Stomach (tissue), 9 donors: Measurements from ENCODE around the gene KCNK10. TPM values are rescaled to one million over a fixed set of nuclear protein-coding genes. Genes with fewer than 3 reads are reported as not detected.

Experiments used
- DNase-seq, 2 donors: peaks; one replicate each; pipeline versions ENCODE4 v3.0.0 to v3.0.0-alpha.2; 2013 to 2019
- H3K27ac ChIP-seq, 5 donors: fragments of 200-600 bp in 4 of 5; sonication (generic) in 4 of 5; one replicate each; pipeline ENCODE4 v1.5.1; 2013 to 2019; ENCODE audit warnings: mild to moderate bottlenecking in 1 of 5, moderate library complexity in 1 of 5
- H3K27me3 ChIP-seq, 3 donors: fragments of 200-600 bp; sonication (generic); one replicate each; pipeline ENCODE4 v1.5.1; 2017 to 2019; ENCODE audit warnings: mixed run types in 1 of 3
- H3K36me3 ChIP-seq, 4 donors: fragments of 200-600 bp; sonication (generic); 1 replicate in 3 of 4; 2 replicates in 1 of 4; pipeline ENCODE4 v1.5.1; 2016 to 2019
- H3K4me1 ChIP-seq, 4 donors: fragments of 200-600 bp; sonication (generic); one replicate each; pipeline ENCODE4 v1.5.1; 2016 to 2019
- H3K4me3 ChIP-seq, 4 donors: fragments of 200-600 bp; sonication (generic) in 3 of 4; one replicate each; pipeline ENCODE4 v1.5.1; 2016 to 2019; ENCODE audit warnings: mild to moderate bottlenecking in 1 of 4
- H3K9me3 ChIP-seq, 4 donors: fragments of 200-600 bp; sonication (generic); one replicate each; pipeline ENCODE4 v1.5.1; 2016 to 2019
- CTCF ChIP-seq, 7 experiments: fragments of 450-650 bp in 4 of 7; fragments of 200-600 bp in 3 of 7; sonication (generic) in 3 of 7; IDR thresholded peaks; one replicate each; pipeline ENCODE4 v1.5.1; 2016 to 2019; ENCODE audit warnings: antibody characterized with exemption in 7 of 7, control low read depth in 2 of 7, mild to moderate bottlenecking in 1 of 7
- EP300 ChIP-seq: sonication (generic); formaldehyde crosslinking; IDR thresholded peaks from one replicate; pipeline ENCODE4 v1.6.1; 2017; ENCODE audit warnings: antibody characterized with exemption
- POLR2A ChIP-seq, 4 donors: fragments of 450-650 bp; IDR thresholded peaks; one replicate each; pipeline ENCODE4 v1.6.1; 2016; ENCODE audit warnings: antibody characterized with exemption in 4 of 4, control low read depth in 2 of 4, mild to moderate bottlenecking in 1 of 4, moderate library complexity in 1 of 4
- POLR2AphosphoS5 ChIP-seq, 3 donors: sonication (generic); formaldehyde crosslinking; IDR thresholded peaks; one replicate each; pipeline ENCODE4 v1.6.1; 2016; ENCODE audit warnings: antibody characterized with exemption in 3 of 3
- WGBS, 5 donors: extraction: QIAGEN DNeasy Blood & Tissue Kit in 3 of 5; methylation state at CpG; one replicate each; pipeline versions ENCODE4 v1.1.5 to v1.1.7; 2013 to 2018; 5-methylcytosine and 5-hydroxymethylcytosine counted together
- intact Hi-C: fragments of 100-400 bp; cut with DNase I; formaldehyde crosslinking; loops from one replicate; pipeline ENCODE4 v1.15.1; 2023; ENCODE audit warnings: low total_unique reads
- polyA plus RNA-seq, 3 donors: library from polyadenylated mRNA; stranded (reverse); fragments of 200-250 nt; gene quantifications; one replicate each; pipeline ENCODE4 v1.2.3, GENCODE V29; 2013
- total RNA-seq, 5 donors: library from RNA; depleted of rRNA; stranded (reverse); fragments of >200 nt; gene quantifications; one replicate each; pipeline versions ENCODE4 v1.1.0 to v1.2.3, GENCODE V29; 2014 to 2016
- donor health status: healthy with polysubstance abuse.
- donor health status: Bipolar disorder and iron deficiency.
- donor health status: healthy.

The KCNK10 gene
- total and polyA plus RNA-seq, 8 donors: 0.06 to 8.7 (median 1.0) TPM; not detected in 1

DNA sequence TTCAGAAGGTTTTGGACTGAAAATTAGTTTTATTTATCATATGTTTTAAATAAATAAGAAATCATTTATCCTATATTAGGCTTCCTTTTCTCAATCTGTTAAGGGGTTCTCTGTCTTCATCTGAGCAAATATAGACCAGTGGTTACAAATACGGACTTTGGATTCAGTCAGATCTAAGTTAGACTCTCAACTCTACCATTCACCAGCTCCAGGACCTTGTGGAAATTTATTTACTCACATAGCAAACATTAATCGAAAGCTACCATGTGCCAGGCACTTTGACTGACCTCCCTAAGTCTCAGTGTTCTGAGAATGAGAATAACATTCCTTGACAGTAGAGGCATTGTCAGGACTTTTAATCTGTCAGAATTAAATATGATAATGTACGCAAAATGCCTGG, 22.3 kb downstream of the KCNK10 start:
- H3K27ac ChIP-seq: no peak overlapping the region
- DNase-seq: no peak
- TF ChIP-seq POLR2A (IDR thresholded peaks at IDR 0.05) (no peak), CTCF (IDR thresholded peaks at IDR 0.05) (no peak), POLR2AphosphoS5 (IDR thresholded peaks at IDR 0.05) (no peak), EP300 (no peak)
- H3K4me1 ChIP-seq: no peaks in the 10 kb centered on the region
- H3K36me3 ChIP-seq: no peaks in the 10 kb centered on the region
- H3K9me3 ChIP-seq: no peaks in the 10 kb centered on the region
- H3K27me3 ChIP-seq: no peaks in the 10 kb centered on the region
- H3K4me3 ChIP-seq: no peak overlapping the region
- intact Hi-C loops: no loop called here
- WGBS, 5 donors: 44 to 67% (median 50%) methylated on average over 3 of the region's 3 CpGs

DNA sequence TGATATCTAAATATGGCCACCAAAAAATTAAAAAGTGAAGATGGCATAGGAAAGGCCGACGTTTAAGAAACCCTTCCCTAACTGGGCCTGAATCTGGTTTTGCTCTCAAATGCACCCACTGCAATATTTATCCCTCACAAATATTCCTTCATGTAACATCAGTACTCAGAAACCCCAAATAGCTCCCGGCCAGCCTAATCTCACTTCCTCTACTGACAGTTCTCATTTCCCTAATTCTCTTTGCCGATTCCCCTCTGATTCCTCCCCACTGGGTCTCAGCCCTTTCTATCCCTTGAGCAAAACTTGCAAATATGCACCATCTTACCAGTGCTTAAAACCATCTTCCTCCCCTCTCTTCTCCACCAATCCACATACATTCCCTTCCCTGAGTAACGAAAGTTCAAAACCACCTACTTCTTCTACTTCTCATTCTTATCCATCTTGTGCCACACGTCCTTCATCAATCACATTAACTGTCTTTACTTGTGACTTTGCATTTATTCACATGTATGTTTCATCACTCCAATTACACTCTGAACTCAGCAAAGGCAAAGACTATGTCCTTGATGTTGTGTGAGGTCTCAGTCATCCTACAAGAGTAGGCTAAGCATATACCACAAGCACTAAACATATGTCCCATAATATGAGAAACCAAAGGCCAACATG, 23.1 kb downstream of the KCNK10 start:
- no peaks in the 10 kb centered on the region for H3K9me3 ChIP-seq
- H3K27ac ChIP-seq: no peak overlapping the region
- intact Hi-C loops: no loop called here
- DNase-seq: peak in 1 of 2 donors; percentile 11
- H3K36me3 ChIP-seq: no peaks in the 10 kb centered on the region
- 66 to 72% (median 71%) methylated on average over 6 of the region's 6 CpGs for WGBS, 5 donors
- H3K4me3 ChIP-seq: no peak overlapping the region
- no peaks in the 10 kb centered on the region for H3K4me1 ChIP-seq
- TF ChIP-seq POLR2AphosphoS5 (IDR thresholded peaks at IDR 0.05) (no peak), CTCF (IDR thresholded peaks at IDR 0.05) (no peak), POLR2A (IDR thresholded peaks at IDR 0.05) (no peak), EP300 (no peak)
- H3K27me3 ChIP-seq: no peaks in the 10 kb centered on the region

- no peaks in the 10 kb centered on the region for H3K9me3 ChIP-seq
- no peaks in the 10 kb centered on the region for H3K4me1 ChIP-seq
- 46 to 58% (median 53%) methylated on average over 5 of the region's 5 CpGs for WGBS, 5 donors
- no peak overlapping the region for H3K4me3 ChIP-seq
- no peaks in the 10 kb centered on the region for H3K27me3 ChIP-seq
- DNase-seq: peak in 1 of 2 donors; percentile 2
- no peaks in the 10 kb centered on the region for H3K36me3 ChIP-seq
- no peak overlapping the region for H3K27ac ChIP-seq
- intact Hi-C loops: no loop called here
- no peak for TF ChIP-seq EP300
- no peak for TF ChIP-seq POLR2AphosphoS5 (IDR thresholded peaks at IDR 0.05)
- TF ChIP-seq POLR2A (IDR thresholded peaks at IDR 0.05): no peak
- TF ChIP-seq CTCF (IDR thresholded peaks at IDR 0.05): no peak
Observed at GRCh38 chr14:88297306-88297705, 25.8 kb downstream of the KCNK10 start.

GRCh38 chr14:88296351-88296750, 26.7 kb downstream of the KCNK10 start:
- no peak for DNase-seq
- Histone ChIP-seq H3K27ac (no peak overlapping the region), H3K9me3 (no peaks in the 10 kb centered on the region), H3K36me3 (no peaks in the 10 kb centered on the region), H3K4me1 (no peaks in the 10 kb centered on the region), H3K4me3 (no peak overlapping the region), H3K27me3 (peaks cover 0 to 6% (median 0%) of the 10 kb centered on the region in 3 donors)
- 68 to 79% (median 71%) methylated on average over 4 of the region's 4 CpGs for WGBS, 5 donors
- TF ChIP-seq EP300: no peak
- intact Hi-C loops: no loop called here

GRCh38 chr14:88289996-88290395, 33.1 kb downstream of the KCNK10 start:
- Histone ChIP-seq H3K4me1 (no peaks in the 10 kb centered on the region), H3K36me3 (no peaks in the 10 kb centered on the region), H3K27ac (no peak overlapping the region), H3K4me3 (no peak overlapping the region), H3K9me3 (no peaks in the 10 kb centered on the region), H3K27me3 (peaks cover 0 to 6% (median 0%) of the 10 kb centered on the region in 3 donors)
- no peak for DNase-seq
- intact Hi-C loops: no loop called here
- 81 to 94% (median 82%) methylated on average over 3 of the region's 3 CpGs for WGBS, 5 donors
- no peak for TF ChIP-seq EP300
- TF ChIP-seq POLR2A (IDR thresholded peaks at IDR 0.05): no peak
- TF ChIP-seq CTCF (IDR thresholded peaks at IDR 0.05): no peak
- no peak for TF ChIP-seq POLR2AphosphoS5 (IDR thresholded peaks at IDR 0.05)
